GM18867 (cell line): ENCODE data around the gene SPON2.

Experiments used
- ATAC-seq: cut with Tn5 transposase; IDR thresholded peaks from one replicate; pipeline ENCODE4 v1.9.1; 2021; ENCODE audit warnings: mild to moderate bottlenecking, moderate library complexity; ENCODE audit not compliant: unreplicated experiment

Gene SPON2

DNA sequence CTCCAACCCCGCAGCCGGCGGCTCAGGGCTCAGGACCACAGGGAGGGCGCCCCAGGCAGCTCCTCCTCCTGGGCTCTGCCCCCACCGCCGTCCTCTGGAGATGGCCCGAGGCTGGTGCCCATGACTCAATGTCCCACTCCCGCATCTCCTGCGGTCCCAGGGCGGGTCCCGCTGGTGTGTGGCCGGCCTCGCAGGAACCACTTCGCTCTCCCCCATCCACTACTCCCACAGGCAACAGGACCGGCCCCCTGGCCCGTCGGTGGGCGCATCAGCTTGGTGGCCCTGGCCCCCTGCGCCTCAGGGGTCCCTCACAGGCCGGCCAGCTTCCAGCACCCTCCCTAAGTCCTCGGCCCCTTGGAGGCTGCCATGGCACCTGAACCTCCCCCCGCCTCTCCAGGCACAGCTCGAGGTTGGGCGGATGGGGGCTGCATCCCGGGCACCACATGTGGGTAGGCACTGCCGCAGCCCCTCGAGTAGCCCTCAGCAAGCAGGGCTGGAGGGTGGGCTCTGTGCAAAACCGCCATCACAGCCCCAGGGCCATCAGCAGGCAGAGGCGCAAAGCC lies 22.8 kb upstream of the SPON2 start:
- ATAC-seq: no peak

DNA sequence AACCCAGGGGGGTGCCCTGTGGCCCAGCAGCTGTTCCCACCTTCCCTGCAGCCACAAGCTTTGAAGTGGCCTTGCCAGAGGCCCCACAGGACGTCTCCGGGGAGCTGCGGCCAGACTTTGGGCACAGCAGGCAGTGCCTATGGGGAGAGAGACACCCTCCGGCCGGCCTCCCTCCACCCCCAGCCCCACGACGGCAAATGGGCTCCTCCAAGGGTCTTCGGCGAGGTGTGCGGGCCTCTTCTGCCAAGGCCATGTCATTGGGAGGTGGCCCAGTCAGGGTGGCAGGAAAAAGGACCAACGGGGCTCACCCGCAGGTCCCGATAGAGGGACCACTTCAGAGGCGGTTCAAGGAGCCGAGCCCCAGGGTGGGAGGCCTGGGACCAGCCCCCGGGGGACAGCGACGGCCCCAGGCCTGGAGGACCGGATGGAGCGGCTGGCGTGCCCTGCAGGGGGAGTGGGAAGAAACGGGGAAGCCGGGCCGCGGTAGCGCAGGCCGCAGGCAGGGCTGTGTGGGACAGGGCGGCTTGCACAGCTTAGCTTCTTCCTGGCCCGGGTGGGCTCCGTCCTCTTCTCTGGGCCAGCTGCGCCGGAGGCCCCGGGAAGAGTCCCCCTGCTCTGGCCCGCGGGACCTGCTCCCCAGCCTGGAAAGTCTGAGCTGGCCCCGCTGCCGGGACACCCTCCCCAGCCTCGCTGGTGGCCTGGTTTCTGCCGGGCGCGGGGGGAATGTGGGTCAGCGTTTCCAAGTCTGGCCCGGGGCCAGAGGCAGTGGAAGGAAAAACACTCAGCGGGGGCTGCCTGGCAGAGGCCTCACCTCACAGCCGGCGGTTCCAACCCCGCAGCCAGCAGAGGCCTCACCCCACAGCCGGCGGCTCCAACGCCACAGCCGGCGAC lies 21.9 kb upstream of the SPON2 start:
- no peak for ATAC-seq

DNA sequence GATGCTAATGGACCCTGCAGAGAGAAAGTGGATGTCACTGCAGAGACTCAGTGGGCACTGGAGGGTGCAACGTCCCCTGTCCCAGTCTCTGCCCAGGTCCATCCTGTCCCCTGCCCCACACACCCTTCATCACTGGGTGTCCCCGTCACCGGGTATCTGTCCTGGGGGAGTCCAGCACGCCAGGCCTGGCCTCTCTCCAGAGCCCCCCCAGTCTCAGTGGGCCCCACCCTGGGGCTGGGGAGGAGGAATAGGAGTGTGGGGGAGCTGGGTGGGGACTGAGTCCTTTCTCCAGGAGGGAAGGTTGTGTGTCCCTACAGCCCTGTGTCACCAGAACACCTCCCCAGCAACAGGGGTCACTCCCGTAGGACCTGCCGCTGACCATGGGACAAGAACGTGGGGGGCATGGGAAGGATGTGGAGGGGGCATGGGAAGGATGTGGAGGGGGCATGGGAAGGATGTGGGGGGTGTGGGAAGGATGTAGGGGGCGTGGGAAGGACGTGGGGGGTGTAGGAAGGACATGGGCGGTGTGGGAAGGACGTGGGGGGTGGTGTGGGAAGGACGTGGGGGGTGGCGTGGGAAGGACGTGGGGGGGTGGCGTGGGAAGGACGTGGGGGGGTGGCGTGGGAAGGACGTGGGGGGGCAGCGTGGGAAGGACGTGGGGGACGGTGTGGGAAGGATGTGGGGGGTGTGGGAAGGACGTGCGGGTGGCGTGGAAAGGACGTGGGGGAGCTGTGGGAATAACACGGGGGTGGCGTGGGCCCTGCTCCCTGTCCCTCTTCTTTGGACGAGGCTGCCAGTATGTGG lies 21.0 kb upstream of the SPON2 start:
- ATAC-seq: no peak

DNA sequence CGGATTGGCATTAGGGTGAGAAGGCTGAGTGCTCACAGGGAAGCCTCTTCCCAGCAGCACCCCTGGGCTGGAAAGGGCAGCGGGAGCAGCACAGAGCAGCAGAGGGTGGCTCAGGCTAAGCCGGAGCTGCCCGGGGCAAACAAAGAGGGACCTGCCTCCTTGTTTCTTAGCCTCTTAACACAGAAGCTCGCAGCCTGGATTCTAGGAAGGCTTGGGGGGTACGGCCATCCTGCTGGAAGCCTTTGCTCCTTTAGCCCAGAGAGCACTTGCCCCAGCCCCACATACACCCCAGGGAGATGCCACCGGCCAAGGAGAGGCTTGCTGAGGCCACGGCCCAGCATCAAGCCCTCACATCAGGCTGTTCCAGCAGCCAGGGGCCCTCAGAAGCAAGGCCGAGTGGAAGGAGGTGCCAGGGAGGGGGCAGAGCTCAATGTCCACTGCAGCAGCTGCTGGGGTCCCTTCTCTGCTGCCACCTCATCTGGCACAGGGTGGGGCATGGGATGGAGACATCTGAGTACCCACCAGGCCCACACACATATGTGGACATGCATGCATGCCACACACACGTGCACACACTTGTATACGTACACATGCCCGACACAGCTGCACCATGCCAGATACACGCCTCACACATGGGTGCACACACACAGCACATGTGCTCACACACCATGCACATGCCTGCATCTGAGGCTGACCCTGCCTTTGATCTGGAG lies 20.3 kb upstream of the SPON2 start:
- no peak for ATAC-seq

DNA sequence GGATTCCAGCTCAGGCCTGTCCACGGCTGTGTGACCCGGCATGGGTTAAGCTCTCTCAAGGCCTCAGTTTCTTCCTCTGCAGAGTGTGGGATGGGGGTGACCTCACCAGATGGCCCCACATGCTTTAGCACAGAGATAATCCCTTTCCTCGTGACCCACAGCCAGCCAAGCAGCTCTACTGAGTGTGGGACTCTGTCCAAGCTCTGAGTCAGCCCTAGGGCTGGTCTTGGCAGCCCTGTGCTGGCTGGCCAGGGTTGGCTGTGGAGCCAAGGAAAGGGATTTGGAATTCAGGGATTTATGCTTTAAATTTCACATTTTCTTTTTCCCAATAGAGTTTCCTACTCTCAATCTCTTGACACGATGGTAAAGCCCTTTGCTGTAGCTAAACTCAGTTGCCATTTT lies 19.7 kb upstream of the SPON2 start:
- ATAC-seq: no peak

DNA sequence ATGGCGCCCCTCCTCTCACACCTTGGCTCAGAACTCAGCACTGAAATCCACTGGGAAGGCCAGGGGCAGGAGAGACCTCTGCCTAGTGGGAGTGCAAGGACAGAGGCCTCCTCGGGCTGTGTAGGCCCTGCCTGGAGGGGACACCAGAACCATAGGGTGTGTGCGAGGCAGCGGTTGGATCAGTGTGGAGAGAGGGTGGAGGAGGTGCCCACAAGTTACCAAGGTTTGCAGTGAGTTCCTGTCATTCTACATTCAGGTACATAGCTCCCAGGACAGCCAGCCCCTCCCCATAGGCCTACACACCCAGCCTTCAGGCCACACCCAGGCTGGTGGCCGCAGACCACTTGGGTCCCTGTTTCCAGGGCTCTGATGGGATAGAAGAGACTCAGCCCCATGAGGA lies 19.2 kb upstream of the SPON2 start:
- no peak for ATAC-seq

DNA sequence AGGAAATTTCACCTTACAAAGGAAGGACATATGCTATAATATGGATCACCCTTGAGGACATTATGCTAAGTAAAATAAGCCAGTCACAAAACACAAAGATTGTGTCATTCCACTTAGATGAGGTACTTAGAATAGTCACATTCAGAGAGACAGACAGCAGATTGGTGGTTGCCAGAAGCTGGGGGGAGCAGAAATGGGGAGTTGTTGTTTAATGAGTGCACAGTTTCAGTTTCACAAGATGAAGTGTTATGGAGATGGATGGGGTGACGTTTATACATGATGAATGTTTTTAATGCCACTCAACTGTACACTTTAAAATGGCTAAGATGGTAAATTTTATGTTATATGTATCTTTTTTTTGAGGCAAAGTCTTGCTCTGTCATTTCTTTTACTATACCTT lies 14.8 kb upstream of the SPON2 start:
- ATAC-seq: peak; percentile 71

DNA sequence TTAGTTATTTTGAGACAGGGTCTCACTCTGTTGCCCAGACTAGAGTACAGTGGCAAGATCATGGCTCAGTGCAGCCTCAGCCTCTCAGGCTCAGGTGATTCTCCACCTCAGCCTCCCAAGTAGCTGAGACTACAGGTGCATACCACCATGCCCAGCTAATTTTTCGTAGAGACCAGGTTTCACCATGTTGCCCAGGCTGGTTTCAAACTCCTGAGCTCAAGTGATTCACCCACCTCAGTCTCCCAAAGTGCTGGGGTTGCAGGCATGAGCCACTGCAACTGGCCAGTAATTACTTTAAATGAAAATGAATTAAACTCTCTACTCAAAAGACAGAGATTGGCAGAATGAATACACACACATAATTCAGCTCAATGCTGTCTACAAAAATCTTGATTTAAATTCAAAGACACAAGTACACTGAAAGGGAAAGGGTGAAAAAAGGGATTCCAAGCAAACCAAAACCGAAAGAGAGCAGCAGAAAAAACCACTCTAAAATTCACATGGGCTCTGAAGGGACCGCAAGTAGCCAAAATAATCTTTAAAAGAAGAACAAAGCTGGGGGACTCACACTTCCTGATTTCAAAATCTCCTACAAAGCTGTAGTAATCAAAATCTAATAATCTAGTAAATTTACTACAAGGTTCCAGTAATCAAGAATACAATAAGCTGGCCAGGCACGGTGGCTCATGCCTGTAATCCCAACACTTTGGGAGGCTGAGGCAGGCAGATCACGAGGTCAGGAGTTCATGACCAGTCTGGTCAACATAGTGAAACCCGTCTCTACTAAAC lies 11.8 kb upstream of the SPON2 start:
- ATAC-seq: peak; percentile 73

DNA sequence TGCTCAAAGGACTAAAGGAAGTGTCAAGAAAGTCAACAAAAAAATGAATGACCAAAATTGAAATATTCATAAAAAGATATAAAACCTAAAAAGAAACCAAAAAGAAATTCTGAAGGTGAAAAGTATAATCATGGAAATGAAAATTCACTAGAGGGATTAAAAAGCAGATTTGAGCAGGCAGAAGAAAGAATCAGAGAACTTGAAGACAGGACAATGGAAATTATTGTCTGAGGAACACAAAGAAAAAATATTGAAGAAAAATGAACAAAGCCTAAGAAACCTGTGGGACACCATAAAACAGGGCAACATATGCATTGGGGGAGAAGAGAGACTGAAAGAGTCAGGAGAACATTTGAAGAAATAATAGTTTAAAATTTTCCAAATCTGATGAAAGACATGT lies 9.9 kb upstream of the SPON2 start:
- no peak for ATAC-seq

DNA sequence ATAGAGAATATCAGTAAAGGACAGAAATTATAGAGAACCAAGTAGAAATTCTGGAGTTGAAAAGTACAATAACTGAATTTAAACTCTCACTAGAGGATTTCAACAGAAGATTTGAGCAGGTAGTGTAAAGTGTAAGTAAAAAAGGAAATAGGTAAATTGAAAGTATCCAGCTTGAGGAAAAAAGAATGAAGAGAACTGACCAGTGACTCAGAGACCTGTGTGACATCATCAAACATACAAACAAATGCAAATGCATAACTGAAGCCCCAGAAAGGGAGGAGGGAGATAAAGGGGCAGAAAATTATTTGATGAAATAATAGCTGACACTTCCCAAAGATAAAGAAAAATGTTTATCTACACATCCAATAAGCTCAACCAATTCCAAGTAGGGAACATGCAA lies 8.3 kb upstream of the SPON2 start:
- no peak for ATAC-seq

DNA sequence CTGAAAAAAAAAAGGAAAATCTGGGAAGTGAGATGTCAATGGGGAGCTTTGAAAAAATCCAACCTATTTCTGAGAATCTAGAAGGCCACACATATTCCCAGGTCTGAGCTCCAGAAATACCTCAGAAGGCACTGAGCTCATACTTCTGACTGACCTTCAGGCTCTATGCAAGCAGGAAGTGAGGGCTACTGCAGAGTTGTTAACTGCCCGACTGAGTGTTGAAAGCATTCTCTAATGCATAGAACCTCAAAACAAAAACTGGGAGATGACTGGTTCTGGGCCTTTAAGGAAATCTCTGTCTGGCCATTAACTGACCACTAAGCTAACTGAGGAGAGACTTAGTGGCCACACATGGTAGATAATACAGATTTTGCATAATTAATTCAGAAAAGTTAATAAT lies 7.6 kb upstream of the SPON2 start:
- ATAC-seq: no peak

DNA sequence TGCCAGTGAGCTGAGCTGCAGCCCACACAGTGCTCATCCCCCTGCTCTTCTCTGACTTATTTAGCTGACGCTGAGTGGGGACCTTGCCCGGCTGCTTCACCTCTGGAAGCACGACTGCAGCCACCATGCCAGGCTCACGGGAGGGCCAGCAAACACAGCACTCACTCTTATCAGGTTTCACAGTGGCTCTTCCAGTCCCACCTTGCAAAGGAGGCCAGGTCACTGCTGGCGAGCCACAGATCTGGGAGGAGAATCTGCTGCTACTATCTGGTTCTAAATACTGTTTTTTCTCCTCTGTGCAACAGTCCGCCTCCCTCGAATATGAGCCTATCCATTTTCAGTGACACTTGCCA lies 6.7 kb upstream of the SPON2 start:
- no peak for ATAC-seq

DNA sequence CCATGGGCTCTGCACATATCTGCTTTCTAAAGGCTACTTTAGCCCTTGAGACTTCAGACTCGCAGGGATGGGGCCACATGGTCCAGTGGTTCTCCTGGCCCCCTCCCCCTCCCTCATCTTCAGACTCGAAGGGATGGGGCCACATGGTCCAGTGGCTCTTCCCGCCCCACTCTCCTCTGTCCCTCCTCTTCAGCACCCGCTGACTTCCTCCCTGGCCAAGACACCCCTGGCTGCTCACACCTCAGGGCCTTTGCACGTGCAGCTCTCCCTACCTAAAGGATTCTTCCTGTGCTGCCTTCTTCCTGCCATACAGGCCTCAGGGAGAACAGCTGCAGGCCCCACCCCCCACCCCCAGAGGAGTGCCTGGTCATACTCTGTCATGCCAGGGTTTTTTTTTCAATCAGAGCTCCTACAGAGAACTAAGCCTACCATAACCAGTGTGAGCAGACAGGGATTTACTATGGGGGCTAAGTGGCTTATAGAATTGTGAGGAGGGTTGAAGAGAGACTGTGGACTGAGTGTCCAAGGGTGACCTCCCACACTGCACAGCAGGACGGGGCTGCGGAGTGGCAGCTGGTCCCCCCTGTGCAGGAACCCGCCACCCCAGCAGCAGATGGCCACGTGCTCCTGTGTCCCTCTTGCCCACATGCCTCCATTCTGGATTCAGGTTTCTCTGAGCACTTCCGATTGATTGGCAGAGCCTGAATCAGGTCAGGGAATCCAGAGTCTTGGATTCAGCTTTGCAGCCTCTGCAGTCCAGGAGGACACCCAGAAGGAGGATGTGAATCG lies 6.1 kb upstream of the SPON2 start:
- no peak for ATAC-seq

DNA sequence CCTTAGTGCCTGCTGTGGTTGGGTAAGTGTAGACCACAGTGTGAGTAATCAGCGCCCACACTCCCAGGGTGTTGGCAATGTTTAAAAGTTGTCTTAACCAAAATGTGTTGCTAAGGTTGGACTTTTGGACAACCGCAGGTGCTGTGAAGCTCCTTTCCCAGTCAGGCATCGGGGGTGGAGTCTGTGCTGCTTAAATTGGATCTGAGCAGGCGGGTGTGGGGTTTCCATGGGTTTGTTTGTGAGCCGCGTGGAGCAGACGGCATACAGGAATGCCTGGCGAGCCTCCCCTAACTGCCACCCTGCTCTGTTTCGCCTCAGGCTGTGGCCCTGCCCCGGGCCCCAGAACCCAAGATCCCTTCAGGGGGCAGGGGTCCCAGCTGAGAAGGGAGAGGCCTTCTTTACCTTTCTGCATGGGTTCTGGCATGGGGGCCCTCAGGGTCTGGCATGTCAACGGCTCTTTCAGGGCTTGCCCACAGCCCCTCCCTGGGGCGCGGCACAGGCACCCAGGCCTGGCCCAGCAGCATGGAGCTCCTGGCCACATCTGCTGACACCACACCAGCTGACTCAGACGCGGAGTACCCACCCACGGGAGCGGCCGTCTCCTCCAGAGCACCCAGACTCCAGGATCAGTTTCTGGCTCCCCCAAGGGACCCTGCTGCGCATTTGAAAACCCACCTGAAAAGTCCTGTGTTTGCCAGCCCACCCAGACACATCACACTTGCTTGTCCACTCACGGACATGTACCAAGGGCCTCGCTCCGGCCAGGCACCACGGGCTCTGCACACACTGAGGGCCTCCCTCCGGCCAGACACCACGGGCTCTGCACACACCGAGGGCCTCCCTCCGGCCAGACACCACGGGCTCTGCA lies 5.1 kb upstream of the SPON2 start:
- ATAC-seq: peak; percentile 69

DNA sequence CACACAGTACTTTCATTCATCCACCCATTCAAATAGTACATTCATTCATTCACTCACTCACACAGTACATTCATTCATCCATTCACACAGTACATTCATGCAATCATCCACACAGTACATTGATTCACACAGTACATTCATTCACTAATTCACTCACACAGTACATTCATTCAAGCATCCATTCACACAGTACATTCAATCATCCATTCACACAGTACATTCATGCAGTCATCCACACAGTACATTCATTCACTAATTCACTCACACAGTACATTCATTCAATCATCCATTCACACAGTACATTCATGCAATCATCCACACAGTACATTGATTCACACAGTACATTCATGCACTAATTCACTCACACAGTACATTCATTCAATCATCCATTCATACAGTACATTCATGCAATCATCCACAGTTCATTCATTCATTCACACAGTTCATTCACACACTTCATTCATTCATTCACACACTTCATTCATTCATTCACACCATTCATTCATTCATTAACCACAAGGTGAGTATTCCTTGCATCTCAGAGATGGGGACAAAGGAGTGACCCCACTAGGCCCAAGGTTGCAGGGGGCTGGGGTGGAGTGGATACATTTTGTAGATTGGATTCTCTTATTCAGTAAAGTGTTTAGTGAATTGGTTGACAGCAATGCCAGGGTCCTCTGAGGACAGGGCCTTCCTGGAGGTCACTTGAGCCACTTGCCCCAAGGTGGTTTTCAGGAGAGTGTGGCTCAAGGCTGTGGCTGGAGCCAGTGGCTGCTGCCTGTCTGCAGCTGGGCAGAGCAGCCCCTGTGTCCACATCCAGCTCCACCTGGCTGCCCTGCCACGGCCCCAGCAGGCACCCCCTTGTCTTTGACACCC lies 4.3 kb upstream of the SPON2 start:
- no peak for ATAC-seq

DNA sequence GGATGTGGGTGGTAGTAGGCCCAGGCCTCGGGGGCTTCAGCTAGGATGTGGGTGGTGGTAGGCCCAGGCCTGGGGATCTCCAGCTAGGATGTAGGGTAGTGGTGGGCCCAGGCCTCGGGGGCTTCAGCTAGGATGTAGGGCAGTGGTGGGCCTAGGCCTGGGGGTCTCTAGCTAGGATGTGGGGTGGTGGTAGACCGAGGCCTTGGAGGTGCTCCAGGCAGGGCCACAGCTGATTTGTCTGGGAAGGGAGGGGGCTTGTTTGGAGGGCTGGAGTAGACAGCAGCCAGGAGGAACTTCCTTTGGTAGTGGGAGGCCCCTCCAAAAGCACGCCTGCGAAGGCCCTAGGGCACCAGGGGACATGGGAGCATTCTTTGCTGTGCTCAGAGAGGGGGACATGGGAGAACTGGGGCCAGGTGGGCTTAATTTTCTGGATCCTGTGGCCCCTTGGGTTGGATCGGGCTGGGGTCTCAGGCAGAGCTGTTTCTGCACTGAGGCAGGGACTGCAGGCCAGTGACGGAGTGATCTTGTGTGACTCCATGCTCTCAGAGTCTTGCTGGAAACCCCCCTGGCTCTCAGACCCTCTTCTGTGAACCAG lies 3.3 kb upstream of the SPON2 start:
- no peak for ATAC-seq

DNA sequence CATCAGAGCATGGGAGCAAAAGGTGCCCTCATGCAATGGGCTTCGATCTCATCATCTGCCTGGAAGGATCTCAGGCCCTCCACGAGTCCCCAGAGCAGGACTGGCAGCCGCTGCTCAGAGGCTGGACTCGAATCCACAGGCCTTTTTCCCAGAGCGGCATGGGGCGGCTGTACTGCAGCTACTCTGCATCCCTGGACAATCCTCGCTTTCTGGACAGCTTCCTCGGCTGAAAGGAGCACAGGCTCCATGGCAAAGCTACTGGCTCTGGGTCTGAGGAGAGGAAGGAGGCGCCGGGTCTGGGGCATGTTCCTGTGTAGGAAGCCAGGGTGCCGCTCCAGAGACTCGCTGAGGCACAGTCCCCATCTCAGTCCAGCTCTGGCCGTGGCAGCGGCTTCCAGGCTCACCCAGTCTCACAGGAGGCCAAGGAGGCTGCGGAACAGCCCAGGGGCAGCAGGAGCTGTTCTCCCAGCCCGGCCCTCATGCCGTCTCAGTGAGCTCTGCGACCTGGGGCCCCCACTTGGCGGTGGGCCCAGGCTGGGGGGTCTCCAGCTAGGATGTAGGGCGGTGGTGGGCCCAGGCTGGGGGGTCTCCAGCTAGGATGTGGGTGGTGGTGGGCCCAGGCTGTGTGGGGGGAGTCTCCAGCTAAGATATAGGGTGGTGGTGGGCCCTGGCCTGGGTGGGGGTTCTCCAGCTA lies 2.7 kb upstream of the SPON2 start:
- ATAC-seq: no peak
